Activated T-cell treated with anti-CD3 and anti-CD28 coated beads, Interleukin-2, amount 50 U/mL, for 1 hour (primary cell): ENCODE measurements around the gene SETBP1.

ENCODE experiments used
- DNase-seq: peaks from one replicate; pipeline ENCODE4 v3.0.0-alpha.2; 2020

The SETBP1 gene

DNA sequence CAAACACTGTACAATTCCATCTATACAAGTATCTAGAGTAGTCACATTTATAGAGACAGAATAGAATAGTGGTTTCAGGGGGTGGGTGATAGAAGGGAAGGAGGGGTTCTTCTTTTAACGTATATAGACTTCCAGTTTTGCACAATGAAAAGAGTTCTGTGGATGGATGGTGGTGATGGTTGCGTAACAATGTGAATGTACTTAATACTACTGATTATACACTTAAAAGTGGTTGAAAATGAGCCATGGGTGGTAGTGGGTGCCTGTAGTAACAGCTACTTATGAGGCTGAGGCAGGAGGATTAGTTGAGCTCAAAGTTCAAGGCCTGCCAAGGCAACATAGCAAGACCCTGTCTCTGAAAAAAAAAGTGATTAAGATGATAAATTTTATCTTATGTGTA is 85.8 kb downstream of the SETBP1 start:
- no peak for DNase-seq

- no peak for DNase-seq
Measured at GRCh38 chr18:44767807-44768206, 87.1 kb downstream of the SETBP1 start.

DNA sequence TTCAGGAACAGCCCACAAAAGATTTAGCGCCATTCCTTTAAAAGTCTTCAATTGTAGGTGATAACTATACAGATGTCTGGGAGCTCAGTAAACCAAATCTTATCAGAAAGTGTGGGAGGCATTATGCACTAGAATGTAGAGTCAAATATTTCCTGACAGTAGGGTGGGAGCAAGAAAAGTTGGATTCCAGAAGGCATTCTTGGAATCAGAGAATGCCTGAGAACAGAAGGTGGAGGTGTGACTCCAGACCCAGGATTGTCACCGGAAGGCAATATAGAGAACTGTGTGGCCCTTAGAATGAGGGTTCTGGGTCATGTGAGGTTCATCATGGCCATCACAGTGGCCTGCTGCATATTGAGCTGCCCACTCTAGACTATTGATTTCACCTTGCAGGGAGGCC is 90.0 kb downstream of the SETBP1 start:
- no peak for DNase-seq

DNA sequence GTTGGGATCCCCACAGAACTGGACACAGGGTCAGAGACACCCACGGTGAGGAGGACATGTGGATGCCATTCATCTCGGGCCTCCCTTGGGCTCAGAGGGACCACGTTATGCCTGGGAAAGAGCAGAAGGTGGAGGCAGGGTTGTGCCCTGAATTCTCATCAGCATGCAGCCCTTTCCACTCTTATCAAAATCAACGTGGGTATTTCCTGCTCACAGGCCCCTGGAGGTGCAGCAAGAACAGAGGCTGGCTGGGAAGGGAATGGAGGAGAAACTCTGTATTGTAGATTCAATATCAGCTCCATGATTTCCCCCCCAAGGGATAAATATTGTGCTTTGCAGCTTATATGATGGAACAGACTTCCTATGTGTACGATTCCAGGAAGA is 90.9 kb downstream of the SETBP1 start:
- no peak for DNase-seq

GRCh38 chr18:44771956-44772917 is 91.5 kb downstream of the SETBP1 start:
- DNase-seq, result no peak

DNA sequence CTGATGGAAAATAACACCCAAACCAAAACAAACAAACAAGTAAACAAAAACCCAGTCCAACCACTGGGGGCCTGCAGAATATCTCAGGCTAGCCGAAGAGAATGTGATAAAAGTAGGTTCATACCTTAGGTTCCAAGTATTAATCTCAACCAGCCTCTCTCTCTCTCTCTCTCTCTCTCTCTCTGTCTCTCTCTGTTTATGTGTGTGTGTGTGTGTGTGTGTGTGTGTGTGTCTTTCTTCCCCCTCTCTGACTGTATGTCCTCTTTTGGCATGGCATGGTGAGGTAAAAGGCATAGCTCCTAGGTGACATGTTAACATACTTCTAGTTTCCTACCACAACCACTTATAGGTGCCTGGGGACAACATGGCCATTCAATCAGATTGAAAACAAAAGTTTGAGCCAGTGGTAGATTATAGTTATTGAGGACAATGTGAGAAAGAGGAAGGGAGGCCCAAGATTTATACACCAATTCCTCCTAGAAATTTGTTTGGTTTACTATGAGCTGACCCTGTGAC is 93.0 kb downstream of the SETBP1 start:
- no peak for DNase-seq

DNA sequence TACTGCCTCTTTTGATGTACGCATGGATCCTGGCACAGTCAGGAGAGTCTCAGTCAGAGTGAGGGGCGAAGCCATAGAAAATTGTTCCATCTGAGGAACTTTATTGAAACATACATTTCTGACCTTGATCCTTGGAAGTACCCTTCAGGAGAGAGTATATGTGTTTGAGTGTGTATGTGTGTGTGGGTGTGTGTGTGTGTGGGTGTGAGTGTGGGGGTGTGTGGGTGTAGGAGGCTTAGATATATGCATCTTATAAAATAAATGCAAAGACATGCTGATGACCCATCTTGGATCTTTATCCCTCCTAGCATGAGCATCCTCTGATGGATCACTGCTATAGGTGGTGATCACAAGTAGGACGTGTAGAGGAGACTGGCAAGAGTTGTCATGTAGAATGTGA is 93.5 kb downstream of the SETBP1 start:
- no peak for DNase-seq

- DNase-seq, result no peak
Measured at GRCh38 chr18:44777457-44778192, 96.9 kb downstream of the SETBP1 start.

DNA sequence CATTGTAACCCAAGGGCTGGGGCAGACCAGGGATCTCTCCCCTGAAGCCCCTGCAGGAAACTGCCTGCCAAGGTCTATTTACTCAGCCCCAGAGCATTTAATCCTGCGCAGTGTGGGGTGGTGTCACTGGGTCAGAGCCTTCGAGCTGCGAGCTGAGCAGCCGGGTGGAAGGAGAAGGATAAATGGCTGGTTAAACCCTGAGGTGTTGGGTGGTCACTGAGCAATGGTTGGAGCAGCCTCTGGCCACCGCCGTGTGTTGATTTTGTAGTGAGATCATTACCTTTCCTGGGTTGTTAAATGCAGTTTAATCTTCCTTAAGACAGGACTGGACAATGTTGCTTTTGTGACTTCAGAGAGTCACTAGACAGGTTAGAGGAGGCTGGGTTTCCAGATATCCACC is 98.1 kb downstream of the SETBP1 start:
- no peak for DNase-seq

GRCh38 chr18:44779753-44780292 is 99.1 kb downstream of the SETBP1 start:
- no peak for DNase-seq

GRCh38 chr18:44781886-44782285 is 101.2 kb downstream of the SETBP1 start:
- no peak for DNase-seq

- no peak for DNase-seq
Measured at GRCh38 chr18:44782617-44783016, 101.9 kb downstream of the SETBP1 start.

DNA sequence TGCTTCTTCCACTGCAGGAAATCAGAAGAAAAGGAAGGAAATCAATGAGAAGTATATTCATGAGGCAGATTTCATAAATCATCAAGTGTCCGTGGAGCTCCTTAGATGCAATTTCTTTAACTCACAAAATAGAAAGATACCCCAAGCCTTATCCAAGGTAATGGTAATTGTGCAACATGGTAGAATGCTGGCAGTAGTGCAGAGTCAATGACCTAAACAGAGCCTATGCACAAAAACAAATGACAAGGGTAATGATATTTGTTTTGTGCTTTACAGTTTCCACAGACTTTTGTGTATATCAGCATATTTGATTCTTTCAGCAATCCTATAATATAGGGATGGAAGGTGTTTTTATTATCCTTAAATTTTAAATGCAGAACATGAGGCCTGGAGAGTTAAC is 102.7 kb downstream of the SETBP1 start:
- no peak for DNase-seq

DNA sequence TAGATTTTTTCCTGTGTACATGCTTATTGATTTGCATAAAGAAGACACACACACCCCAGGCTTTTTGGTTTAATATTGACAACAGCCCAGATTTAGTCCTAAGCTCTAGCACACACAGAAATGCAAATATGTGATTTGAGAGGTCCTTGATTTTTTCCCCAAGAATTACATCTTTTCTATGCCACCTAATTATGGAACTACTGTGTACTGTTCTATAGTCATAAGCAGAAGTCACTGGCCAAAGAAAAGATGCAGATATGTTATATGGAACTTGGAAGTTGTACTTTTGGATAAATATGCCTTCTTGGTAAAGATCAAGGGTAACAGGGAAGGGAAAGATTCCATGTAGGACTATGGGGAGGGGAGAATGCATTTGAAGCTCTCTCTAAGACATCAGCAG is 105.6 kb downstream of the SETBP1 start:
- no peak for DNase-seq

DNA sequence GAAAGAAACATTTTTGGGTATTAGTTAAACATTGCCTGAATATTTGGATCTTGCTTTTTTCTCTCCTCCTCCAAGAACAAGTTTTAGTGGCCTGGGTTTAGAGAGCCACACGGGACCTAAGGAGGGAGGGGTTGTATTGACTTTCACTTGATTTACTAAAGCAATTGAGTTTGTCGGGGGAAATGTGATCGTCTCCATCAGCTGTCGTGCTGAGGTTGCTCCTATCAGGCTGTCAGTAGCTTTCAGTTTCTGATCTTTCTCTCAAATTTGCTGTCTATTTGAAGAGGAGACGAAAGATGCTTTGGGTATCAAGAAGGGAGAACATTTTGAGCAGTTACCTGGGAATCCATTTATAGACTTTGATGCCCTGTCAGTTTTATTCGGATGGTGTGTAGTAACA is 106.0 kb downstream of the SETBP1 start:
- DNase-seq, result no peak

DNA sequence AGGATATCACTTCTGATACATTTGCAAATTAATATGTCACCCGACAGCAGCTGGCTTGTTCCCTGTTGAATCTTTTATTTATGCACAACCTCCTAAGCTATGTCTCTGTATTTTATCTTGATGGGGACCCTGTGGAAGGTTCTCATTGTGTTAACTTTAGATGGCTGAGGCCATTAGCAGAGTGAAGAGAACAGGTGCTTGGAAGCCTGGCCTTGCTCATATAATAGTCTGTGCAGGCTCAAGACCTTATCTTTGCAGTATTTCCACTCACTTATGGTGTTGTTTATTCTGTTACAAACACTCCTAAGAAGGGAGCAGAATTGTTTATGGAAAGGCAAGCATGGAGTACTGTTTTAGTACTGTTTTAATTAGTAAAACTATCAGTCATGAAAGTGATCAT is 107.6 kb downstream of the SETBP1 start:
- DNase-seq, result no peak

- no peak for DNase-seq
Measured at GRCh38 chr18:44789710-44790109, 109.0 kb downstream of the SETBP1 start.

- no peak for DNase-seq
Measured at GRCh38 chr18:44790860-44791259, 110.2 kb downstream of the SETBP1 start.

DNA sequence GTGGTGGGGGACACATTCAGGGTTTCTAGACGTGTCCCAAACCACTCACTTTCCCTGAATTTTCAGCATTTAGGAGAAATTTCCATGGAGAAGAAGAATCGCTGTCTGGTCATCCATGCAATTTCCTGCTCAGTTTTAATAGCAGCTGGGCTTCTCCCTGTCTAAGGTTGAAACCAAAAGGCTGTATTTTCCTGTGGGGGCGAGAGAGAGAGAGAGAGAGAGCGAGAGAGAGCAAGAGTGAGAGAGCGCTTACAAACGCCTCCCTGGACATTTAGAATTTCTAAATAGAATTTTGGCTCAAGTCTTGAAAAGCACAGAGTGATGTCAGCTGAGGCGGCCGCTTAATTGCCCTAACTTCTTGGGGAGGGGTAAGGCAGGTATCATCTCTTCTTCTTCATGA is 110.8 kb downstream of the SETBP1 start:
- DNase-seq, result no peak

GRCh38 chr18:44792456-44793061 is 111.9 kb downstream of the SETBP1 start:
- no peak for DNase-seq

GRCh38 chr18:44793194-44793593 is 112.5 kb downstream of the SETBP1 start:
- DNase-seq, result no peak

GRCh38 chr18:44793685-44794084 is 113.0 kb downstream of the SETBP1 start:
- DNase-seq, result no peak

DNA sequence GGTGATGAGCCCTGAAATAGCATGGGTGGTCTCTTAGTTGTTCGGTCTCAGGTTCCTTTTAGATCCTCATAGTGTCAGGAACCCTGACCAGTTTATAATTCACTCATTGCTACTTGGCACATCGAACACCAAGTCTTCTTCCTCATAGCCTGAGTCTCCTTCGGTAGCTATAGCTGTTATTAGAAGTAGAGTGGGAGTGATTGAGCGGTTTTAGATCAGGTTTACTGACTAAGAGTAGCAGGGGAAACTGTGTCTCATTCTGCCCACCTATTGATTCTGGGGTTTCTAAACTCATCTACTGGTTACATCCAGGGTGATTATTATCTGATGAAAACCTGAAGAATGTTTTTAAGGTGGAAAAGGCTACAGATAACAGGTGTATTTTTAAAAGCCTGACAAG is 114.6 kb downstream of the SETBP1 start:
- no peak for DNase-seq
